Glutamatergic neuron (in vitro differentiated cells): ENCODE data around the gene JAKMIP1. TPM values are rescaled to one million over a fixed set of nuclear protein-coding genes. Genes with fewer than 3 reads are reported as not detected.
A peak's percentile ranks its signal among the peaks of the same experiment; 100 is the strongest.

Source experiments
- DNase-seq: peaks from one replicate; pipeline ENCODE4 v3.0.0; 2022
- H3K27ac Mint-ChIP-seq: one replicate; pipeline ENCODE4 v1.8.0; 2020; ENCODE audit warnings: mild to moderate bottlenecking, mixed read lengths, inconsistent platforms; ENCODE audit not compliant: unreplicated experiment
- H3K27me3 Mint-ChIP-seq: one replicate; pipeline ENCODE4 v1.8.0; 2020; ENCODE audit warnings: mild to moderate bottlenecking, moderate library complexity, mixed read lengths, inconsistent platforms; ENCODE audit not compliant: unreplicated experiment
- H3K36me3 Mint-ChIP-seq: one replicate; pipeline ENCODE4 v1.8.0; 2020; ENCODE audit warnings: mild to moderate bottlenecking, mixed read lengths, inconsistent platforms; ENCODE audit not compliant: unreplicated experiment
- H3K4me1 Mint-ChIP-seq: one replicate; pipeline ENCODE4 v1.8.0; 2020; ENCODE audit warnings: mild to moderate bottlenecking, low read depth, mixed read lengths, inconsistent platforms; ENCODE audit not compliant: unreplicated experiment
- H3K4me3 Mint-ChIP-seq: one replicate; pipeline ENCODE4 v1.8.0; 2020; ENCODE audit warnings: mild to moderate bottlenecking, mixed read lengths, inconsistent platforms; ENCODE audit not compliant: unreplicated experiment
- H3K9me3 Mint-ChIP-seq: one replicate; pipeline ENCODE4 v1.8.0; 2020; ENCODE audit warnings: mild to moderate bottlenecking, moderate library complexity, mixed read lengths, inconsistent platforms; ENCODE audit not compliant: unreplicated experiment
- CTCF ChIP-seq: fragments of 200-600 bp; sonication (generic); IDR thresholded peaks from one replicate; pipeline ENCODE4 v1.5.0; 2021; ENCODE audit not compliant: partially characterized antibody, unreplicated experiment
- total RNA-seq: library from RNA; stranded (reverse); fragmentation: NEBNext Ultra II Directional; extraction: Animal tissue kit (Norgen Biotek cat#: 25700); gene quantifications from one replicate; pipeline ENCODE4 v1.2.1, GENCODE V29; 2021; ENCODE audit not compliant: unreplicated experiment

Gene JAKMIP1
- total RNA-seq, 1 donor from 2014 or later = 2.4 TPM

DNA sequence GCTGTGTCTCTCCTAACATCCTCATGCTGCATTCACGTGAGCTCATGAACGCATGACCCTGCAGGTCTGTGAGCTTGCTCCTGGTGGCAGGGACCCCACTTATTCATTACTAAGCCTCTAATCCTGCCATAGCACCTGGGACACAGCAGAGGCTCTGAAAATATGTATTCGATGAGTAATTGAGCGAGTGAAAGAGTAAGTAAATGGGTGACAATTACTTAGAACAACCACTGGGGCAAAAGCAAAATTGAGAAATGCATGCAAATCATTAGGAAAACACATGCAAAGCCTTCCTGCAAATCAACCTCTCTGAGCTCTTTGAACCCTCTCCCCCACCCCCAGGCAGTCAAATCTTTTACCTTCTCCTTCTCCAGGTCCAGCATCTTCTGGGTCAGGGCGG is 158.5 kb downstream of the JAKMIP1 start:
- Mint-ChIP-seq H3K4me1 (no peaks in the 10 kb centered on the region), H3K27me3 (peaks cover 11% of the 10 kb centered on the region), H3K27ac (no peak overlapping the region), H3K9me3 (peaks cover 6% of the 10 kb centered on the region), H3K4me3 (no peak overlapping the region), H3K36me3 (peaks cover 10% of the 10 kb centered on the region)
- TF ChIP-seq CTCF = no peak
- DNase-seq = no peak

- H3K36me3 Mint-ChIP-seq = peaks cover 10% of the 10 kb centered on the region
- peak overlapping the region; percentile 34 for H3K4me3 Mint-ChIP-seq
- DNase-seq = no peak
- H3K27me3 Mint-ChIP-seq = peaks cover 16% of the 10 kb centered on the region
- H3K27ac Mint-ChIP-seq = peak overlapping the region; percentile 48
- H3K9me3 Mint-ChIP-seq = peaks cover 6% of the 10 kb centered on the region
- TF ChIP-seq CTCF = no peak
- H3K4me1 Mint-ChIP-seq = peaks cover 10% of the 10 kb centered on the region
Measured at GRCh38 chr4:6038711-6039110, 161.6 kb downstream of the JAKMIP1 start.

- Mint-ChIP-seq H3K36me3 (peaks cover 10% of the 10 kb centered on the region), H3K9me3 (peaks cover 2% of the 10 kb centered on the region), H3K4me3 (no peak overlapping the region), H3K27ac (no peak overlapping the region), H3K4me1 (peaks cover 14% of the 10 kb centered on the region), H3K27me3 (peaks cover 15% of the 10 kb centered on the region)
- no peak for TF ChIP-seq CTCF
- no peak for DNase-seq
Measured at GRCh38 chr4:6035786-6036185, 164.6 kb downstream of the JAKMIP1 start.

DNA sequence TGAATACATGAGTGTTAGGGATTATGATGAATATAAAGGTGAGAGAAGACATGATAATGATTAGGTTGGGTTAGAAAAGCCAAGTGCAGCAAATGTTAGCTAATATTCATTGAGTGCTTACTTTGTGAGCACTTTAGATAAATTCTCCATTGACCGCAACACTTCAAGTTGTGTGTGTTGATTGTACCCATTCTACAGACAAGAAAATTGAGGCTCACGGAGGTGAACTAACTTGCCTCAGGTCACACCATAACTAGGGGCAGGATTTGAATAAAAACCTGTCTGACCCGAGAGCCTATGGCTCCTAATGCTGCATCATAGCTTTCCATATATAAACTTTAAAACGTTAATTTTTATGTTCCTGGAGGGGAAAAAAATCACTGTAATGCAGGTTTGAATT is 167.0 kb downstream of the JAKMIP1 start:
- Mint-ChIP-seq H3K9me3 (peaks cover 2% of the 10 kb centered on the region), H3K27me3 (peaks cover 13% of the 10 kb centered on the region), H3K4me1 (peaks cover 14% of the 10 kb centered on the region), H3K27ac (no peak overlapping the region), H3K4me3 (no peak overlapping the region), H3K36me3 (no peaks in the 10 kb centered on the region)
- no peak for TF ChIP-seq CTCF
- no peak for DNase-seq

DNA sequence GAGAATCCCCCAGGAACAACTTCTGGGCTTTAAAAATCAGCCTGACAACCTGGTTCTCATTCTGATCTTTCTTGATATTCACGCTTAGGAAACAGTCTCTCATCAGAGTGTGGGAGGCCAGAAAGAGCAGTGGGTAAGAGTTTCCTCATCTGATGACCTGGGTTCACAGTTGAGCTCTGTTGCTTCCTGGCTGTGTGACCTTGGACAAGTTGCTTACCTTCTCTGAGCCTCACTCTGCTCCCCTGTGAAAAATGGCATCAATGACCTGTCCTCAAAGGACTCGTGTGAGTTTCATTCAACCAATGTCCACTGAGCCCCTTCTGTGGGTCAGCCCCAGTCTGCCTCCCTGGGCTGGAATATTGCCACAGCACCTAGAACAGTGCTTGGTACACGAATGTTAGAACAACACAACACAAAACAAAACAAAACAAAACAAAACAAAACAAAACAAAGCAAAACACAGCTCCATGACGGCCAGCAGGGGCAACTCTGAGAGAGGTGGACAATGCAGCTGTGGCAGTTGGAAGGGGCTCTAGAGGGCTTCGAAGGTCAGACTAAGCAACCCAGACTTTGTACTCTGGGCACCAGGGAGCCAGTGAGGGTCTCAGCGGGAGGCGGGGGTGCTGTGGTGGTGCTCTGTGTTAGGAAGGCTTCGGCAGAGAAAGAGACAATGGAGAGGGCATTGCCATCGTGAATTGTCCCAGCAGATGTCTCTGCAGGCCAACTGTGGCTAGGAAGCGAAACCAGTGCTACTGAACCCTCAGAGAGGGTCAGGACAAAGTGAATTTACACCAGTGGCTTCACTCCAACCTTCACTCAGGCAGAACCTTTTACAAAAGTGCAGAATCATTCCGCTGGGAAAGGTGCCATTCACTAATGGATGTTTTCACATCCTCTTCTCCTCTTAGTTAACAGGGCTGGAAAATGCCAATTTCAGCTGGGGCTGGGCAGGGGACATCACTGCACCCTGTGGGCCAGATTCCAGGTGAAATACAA is 167.8 kb downstream of the JAKMIP1 start:
- Mint-ChIP-seq H3K4me1 (peaks cover 14% of the 10 kb centered on the region), H3K4me3 (no peak overlapping the region)
- no peak for DNase-seq

More for the DNA sequence above, 167.8 kb downstream of the JAKMIP1 start:
- Mint-ChIP-seq H3K27ac (no peak overlapping the region), H3K27me3 (peaks cover 13% of the 10 kb centered on the region), H3K36me3 (no peaks in the 10 kb centered on the region), H3K9me3 (peaks cover 2% of the 10 kb centered on the region)
- TF ChIP-seq CTCF = peak; percentile 18
